BJ (cell line): ENCODE data around the gene CDCA4. TPM values are rescaled to one million over a fixed set of nuclear protein-coding genes. Genes with fewer than 3 reads are reported as not detected.

Source experiments
- CTCF ChIA-PET: fragments of 350-600 bp; formaldehyde crosslinking; extraction: SDS; loops from one replicate; lab custom pipeline; 2021; ENCODE audit warnings: antibody characterized with exemption, inconsistent platforms; lab: Yijun Ruan, JAX
- POLR2A ChIA-PET: fragments of 300-600 bp; sonication (Branson Sonifier 250); formaldehyde crosslinking; extraction: SDS; loops from one replicate; lab custom pipeline; 2021; ENCODE audit warnings: antibody characterized with exemption; lab: Charles Lee
- DNase-seq: peaks from one replicate; pipeline ENCODE4 v3.0.0-alpha.2; 2011; ENCODE audit warnings: low read depth
- H3K27me3 ChIP-seq: 2 replicates; pipeline ENCODE4 v1.6.0; 2011; ENCODE audit warnings: low read length; ENCODE audit not compliant: control insufficient read depth, insufficient read depth
- H3K36me3 ChIP-seq: 2 replicates; pipeline ENCODE4 v1.5.1; 2011; ENCODE audit warnings: low read length; ENCODE audit not compliant: control insufficient read depth, insufficient read depth
- H3K4me3 ChIP-seq: 2 replicates; pipeline ENCODE4 v1.5.1; 2011; ENCODE audit warnings: low read depth, mild to moderate bottlenecking, control low read depth, low read length
- CTCF ChIP-seq: IDR thresholded peaks from 2 replicates; pipeline ENCODE4 v1.5.1; 2011; ENCODE audit warnings: low read depth, mild to moderate bottlenecking, control low read depth, inconsistent platforms, low read length, moderate library complexity; ENCODE audit not compliant: insufficient read depth
- polyA plus RNA-seq: library from polyadenylated mRNA; depleted of rRNA; stranded (reverse); fragments of >200 nt; gene quantifications from 2 replicates; pipeline ENCODE4 v1.2.3, GENCODE V29; 2011; rRNA removed

Gene CDCA4
- polyA plus RNA-seq, 1 experiment: 16.6 TPM

DNA sequence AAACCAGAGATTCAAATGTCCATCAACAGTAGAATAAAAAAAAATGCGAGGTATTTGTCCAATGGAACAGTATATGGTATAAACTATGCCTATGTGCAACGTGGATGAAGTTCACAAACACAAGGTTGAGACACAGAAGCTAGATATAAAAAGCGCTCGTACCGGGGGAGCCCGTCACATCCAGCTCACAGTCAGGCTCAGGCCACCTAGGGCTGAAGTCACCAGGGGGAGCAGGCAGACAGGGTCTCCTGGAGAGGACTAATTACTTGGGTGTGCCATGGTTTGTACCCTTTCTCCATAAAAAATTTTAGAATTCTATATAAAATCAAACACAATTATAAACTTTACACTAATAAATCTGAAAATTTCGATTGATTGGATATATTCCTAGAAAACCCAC lies 56.3 kb downstream of the CDCA4 start:
- DNase-seq: no peak
- no peak overlapping the region for H3K4me3 ChIP-seq
- no peaks in the 10 kb centered on the region for H3K36me3 ChIP-seq
- no peaks in the 10 kb centered on the region for H3K27me3 ChIP-seq
- no peak for TF ChIP-seq CTCF
- ChIA-PET POLR2A (no interaction called here), CTCF (interaction anchor here (1.1 to 2.5 kb wide), 3 partner anchors 10 to 82 kb away, joined by 3 to 14 read pairs (median 4); no protein-coding TSS in a partner anchor)

Other genes with a start within 250 kb of the CDCA4 start
- gene AKT1, start 225.3 kb downstream of the CDCA4 start, polyA plus RNA-seq: 152 and 226 TPM in 2 replicates
- 1.9 and 2.7 TPM in 2 replicates for gene ZBTB42, start 220.0 kb downstream of the CDCA4 start, polyA plus RNA-seq
- 5.4 and 8.0 TPM in 2 replicates for gene CEP170B, start 155.8 kb downstream of the CDCA4 start, polyA plus RNA-seq
- gene PLD4, start 96.2 kb downstream of the CDCA4 start, polyA plus RNA-seq: 0.02 and 0.05 TPM in 2 replicates
- gene AHNAK2, start 42.7 kb downstream of the CDCA4 start, polyA plus RNA-seq: 6.5 and 6.6 TPM in 2 replicates
- 4.5 and 5.9 TPM in 2 replicates for gene CLBA1, start 35.3 kb downstream of the CDCA4 start, polyA plus RNA-seq
- 0.06 and 0.13 TPM in 2 replicates for gene GPR132, start 44.3 kb upstream of the CDCA4 start, polyA plus RNA-seq
- 0.23 and 0.31 TPM in 2 replicates for gene JAG2, start 147.7 kb upstream of the CDCA4 start, polyA plus RNA-seq
- gene NUDT14, start 160.2 kb upstream of the CDCA4 start, polyA plus RNA-seq: 6.5 and 10.9 TPM in 2 replicates
- 32.6 and 41.9 TPM in 2 replicates for gene BTBD6, start 227.4 kb upstream of the CDCA4 start, polyA plus RNA-seq